HG02610 (cell line): ENCODE measurements around the gene GRK1.
A peak's percentile ranks its signal among the peaks of the same experiment; 100 is the strongest.
"Not testable (repeated sequence)": the region's sequence is repeated elsewhere in the genome, so short reads cannot be mapped to it uniquely, and the experiment has no call there.

Source experiments
- ATAC-seq: cut with Tn5 transposase; IDR thresholded peaks from one replicate; pipeline ENCODE4 v1.9.1; 2021; ENCODE audit warnings: mild to moderate bottlenecking, moderate library complexity; ENCODE audit not compliant: unreplicated experiment

Gene GRK1

GRCh38 chr13:113664751-113665596 is 2.0 kb upstream of the GRK1 start:
- no peak for ATAC-seq

- ATAC-seq = no peak
Measured at GRCh38 chr13:113665597-113666328, 1.3 kb upstream of the GRK1 start.

- no peak for ATAC-seq
Measured at GRCh38 chr13:113666329-113666670, 719 bp upstream of the GRK1 start.

- ATAC-seq = no peak
Measured at GRCh38 chr13:113667771-113668490, 912 bp downstream of the GRK1 start.

- ATAC-seq = no peak
Measured at GRCh38 chr13:113668491-113668971, 1.5 kb downstream of the GRK1 start.

- ATAC-seq = no peak
Measured at GRCh38 chr13:113669231-113669754, 2.3 kb downstream of the GRK1 start.

- no peak for ATAC-seq
Measured at GRCh38 chr13:113669755-113670341, 2.8 kb downstream of the GRK1 start.

- ATAC-seq = no peak
Measured at GRCh38 chr13:113670541-113670940, 3.5 kb downstream of the GRK1 start.

- no peak for ATAC-seq
Measured at GRCh38 chr13:113671066-113672001, 4.3 kb downstream of the GRK1 start.

- ATAC-seq = no peak
Measured at GRCh38 chr13:113672002-113672651, 5.1 kb downstream of the GRK1 start.

- no peak for ATAC-seq
Measured at GRCh38 chr13:113722921-113723320, 55.9 kb downstream of the GRK1 start.

- ATAC-seq = no peak
Measured at GRCh38 chr13:113723410-113724015, 56.5 kb downstream of the GRK1 start.

- no peak for ATAC-seq
Measured at GRCh38 chr13:113724016-113724758, 57.2 kb downstream of the GRK1 start.

- ATAC-seq = peak; percentile 57
Measured at GRCh38 chr13:113724780-113725315, 57.8 kb downstream of the GRK1 start.

GRCh38 chr13:113725329-113726105 is 58.5 kb downstream of the GRK1 start:
- not testable (repeated sequence) for ATAC-seq

- not testable (repeated sequence) for ATAC-seq
Measured at GRCh38 chr13:113726106-113726821, 59.2 kb downstream of the GRK1 start.
